GM12878 (cell line): ENCODE data around the gene PREX1. TPM values are rescaled to one million over a fixed set of nuclear protein-coding genes. Genes with fewer than 3 reads are reported as not detected.

Experiments
- ATAC-seq: fragments of 200-7000 bp; cut with Tn5 transposase; 3 replicates; pipeline ENCODE4 v1.9.1; 2020; ENCODE audit warnings: mild to moderate bottlenecking, moderate library complexity
- BruUV-seq: library from RNA; stranded (reverse); fragments of 400-500 nt; replicated peaks from 2 replicates; lab custom pipeline; 2021; lab: Mats Ljungman, UMichigan
- CTCF ChIA-PET: fragments of 300-600 bp; sonication (Branson Sonifier 250); formaldehyde crosslinking; extraction: SDS; loops from one replicate; lab custom pipeline; 2021; ENCODE audit warnings: inconsistent platforms; lab: Yijun Ruan, JAX
- POLR2A ChIA-PET: fragments of 350-600 bp; formaldehyde crosslinking; extraction: SDS; loops from one replicate; lab custom pipeline; 2021; ENCODE audit warnings: inconsistent platforms; lab: Charles Lee
- RAD21 ChIA-PET: fragments of 300-600 bp; sonication (Branson Sonifier 250); formaldehyde crosslinking; loops from one replicate; lab custom pipeline; 2023; ENCODE audit warnings: antibody characterized with exemption; ENCODE audit not compliant: unreplicated experiment; lab: Charles Lee
- SMC1A ChIA-PET: fragments of 300-600 bp; sonication (Branson Sonifier 250); formaldehyde crosslinking; loops from one replicate; lab custom pipeline; 2023; ENCODE audit not compliant: unreplicated experiment, uncharacterized antibody; lab: Charles Lee
- DNase-seq: peaks from one replicate; pipeline ENCODE4 v3.0.0-alpha.2; 2011; ENCODE audit warnings: low read depth, low spot score
- FAIRE-seq: peaks from 3 replicates; lab custom pipeline; 2011; peaks lifted over from hg19 to GRCh38; lab: Jason Lieb, UNC
- H2AFZ ChIP-seq: 2 replicates; pipeline ENCODE4 v1.6.0; 2011; ENCODE audit warnings: low read depth, low read length, control low read depth; ENCODE audit not compliant: control insufficient read depth
- H3K27ac ChIP-seq: 2 replicates; pipeline ENCODE4 v1.5.1; 2011; ENCODE audit warnings: control low read depth; ENCODE audit not compliant: control insufficient read depth, insufficient read depth
- H3K27me3 ChIP-seq, 2 experiments: replicated peaks in 1 of 2; 2 replicates each; pipeline versions ENCODE4 v1.6.0 to v1.6.1; 2011; ENCODE audit warnings: low read length in 1 of 2; ENCODE audit not compliant: control insufficient read depth in 2 of 2, insufficient read depth in 2 of 2
- H3K36me3 ChIP-seq, 2 experiments: 2 replicates each; pipeline ENCODE4 v1.5.1; 2011; ENCODE audit warnings: low read length in 1 of 2; ENCODE audit not compliant: control insufficient read depth in 2 of 2, insufficient read depth in 2 of 2
- H3K4me1 ChIP-seq: 2 replicates; pipeline ENCODE4 v1.6.1; 2011; ENCODE audit warnings: mild to moderate bottlenecking, low read length, moderate library complexity, mixed read lengths; ENCODE audit not compliant: control insufficient read depth, insufficient read depth
- H3K4me2 ChIP-seq: 2 replicates; pipeline ENCODE4 v1.6.0; 2011; ENCODE audit warnings: control low read depth; ENCODE audit not compliant: control insufficient read depth, insufficient read depth
- H3K4me3 ChIP-seq: fragments of 200-600 bp; sonication (generic); 2 replicates; pipeline ENCODE4 v1.5.1; 2016
- H3K79me2 ChIP-seq: 2 replicates; pipeline ENCODE4 v1.6.0; 2011; ENCODE audit warnings: low read length; ENCODE audit not compliant: control insufficient read depth, insufficient read depth
- H3K9ac ChIP-seq: 2 replicates; pipeline ENCODE4 v1.8.0; 2011; ENCODE audit warnings: low read length, control low read depth, mixed read lengths; ENCODE audit not compliant: control insufficient read depth, insufficient read depth
- H3K9me3 ChIP-seq: replicated peaks from 3 replicates; pipeline ENCODE4 v1.5.1; 2011; ENCODE audit warnings: mild to moderate bottlenecking, low read length; ENCODE audit not compliant: control insufficient read depth, insufficient read depth
- H4K20me1 ChIP-seq: 2 replicates; pipeline ENCODE4 v1.6.0; 2011; ENCODE audit not compliant: control insufficient read depth, insufficient read depth
- HSF1 ChIP-seq: fragments of 150-350 bp; IDR thresholded peaks from 2 replicates; pipeline ENCODE4 v1.6.1; 2014; ENCODE audit warnings: mild to moderate bottlenecking, low read depth, low read length
- NFXL1 ChIP-seq: fragments of 450-650 bp; IDR thresholded peaks from 2 replicates; pipeline ENCODE4 v1.6.1; 2017; ENCODE audit warnings: antibody characterized with exemption, mild to moderate bottlenecking, borderline replicate concordance
- REST ChIP-seq: IDR thresholded peaks from 2 replicates; pipeline ENCODE4 v1.6.1; 2012; ENCODE audit warnings: mild to moderate bottlenecking, low read depth, low read length
- RFX5 ChIP-seq: IDR thresholded peaks from 2 replicates; pipeline ENCODE4 v1.6.1; 2011; ENCODE audit warnings: low read depth, low read length, improper control_type of control experiment
- ZBED1 ChIP-seq: IDR thresholded peaks from 2 replicates; pipeline ENCODE4 v1.6.1; 2016; ENCODE audit warnings: borderline replicate concordance
- ZNF24 ChIP-seq: fragments of 450-650 bp; IDR thresholded peaks from 2 replicates; pipeline ENCODE4 v1.6.1; 2017; ENCODE audit warnings: antibody characterized with exemption, mild to moderate bottlenecking
- ZSCAN29 ChIP-seq: fragments of 450-650 bp; IDR thresholded peaks from 2 replicates; pipeline ENCODE4 v1.6.1; 2017; ENCODE audit warnings: mild to moderate bottlenecking, moderate library complexity
- WGBS: methylation state at CpG from one replicate; pipeline ENCODE4 v1.1.6; 2016; ENCODE audit warnings: low lambda C conversion rate; ENCODE audit not compliant: insufficient replicate concordance, insufficient coverage; ENCODE audit errors: missing lambda C conversion rate; 5-methylcytosine and 5-hydroxymethylcytosine counted together
- in situ Hi-C: fragments of 300-500 bp; cut with MboI; formaldehyde crosslinking; loops from 9 replicates; pipeline ENCODE4 v1.14.3; 2018; ENCODE audit warnings: mixed read lengths
- intact Hi-C: fragments of 100-400 bp; cut with micrococcal nuclease; formaldehyde crosslinking; loops from one replicate; pipeline ENCODE4 v1.14.2; 2022; ENCODE audit not compliant: unreplicated experiment
- polyA plus RNA-seq, 11 experiments: library from polyadenylated mRNA; depleted of rRNA in 4 of 11; unstranded in 6 of 11; stranded (reverse) in 5 of 11; fragments of >200 nt; fragmentation: Nextera tagmentation in 4 of 11; fragmentation: Illumina TruSeq in 1 of 11; extraction: Ambion mirVana in 4 of 11; extraction: Trizol in 1 of 11; gene quantifications; 1 replicate in 1 of 11; 2 replicates in 10 of 11; pipeline versions ENCODE4 v1.2.1 to v1.2.3, GENCODE V29; 2011 to 2016; ENCODE audit warnings: inconsistent platforms in 2 of 11, missing spikeins in 2 of 11, low read depth in 1 of 11
- total RNA-seq, 4 experiments: library from RNA; depleted of rRNA in 3 of 4; stranded (reverse); fragments of >200 nt in 3 of 4; fragmentation: Illumina TruSeq in 1 of 4; extraction: Trizol in 1 of 4; gene quantifications; 2 replicates each; pipeline versions ENCODE4 v1.2.1 to v1.2.3, GENCODE V29; 2013 to 2021
- TF ChIP-seq, protein P1 (sequence below): IDR thresholded peaks from 2 replicates; pipeline ENCODE4 v1.6.1; 2012; ENCODE audit warnings: low read depth, low read length, improper control_type of control experiment
- TF ChIP-seq, protein P2 (sequence below): fragments of 450-650 bp; IDR thresholded peaks from 2 replicates; pipeline ENCODE4 v1.6.1; 2016; ENCODE audit warnings: mild to moderate bottlenecking

Gene PREX1
- total and polyA plus RNA-seq, 10 of the 15 experiments (the other 5 are each of a cell fraction or from before 2014, with no cell fraction given): 2.6 to 114 (median 38.9) TPM

DNA sequence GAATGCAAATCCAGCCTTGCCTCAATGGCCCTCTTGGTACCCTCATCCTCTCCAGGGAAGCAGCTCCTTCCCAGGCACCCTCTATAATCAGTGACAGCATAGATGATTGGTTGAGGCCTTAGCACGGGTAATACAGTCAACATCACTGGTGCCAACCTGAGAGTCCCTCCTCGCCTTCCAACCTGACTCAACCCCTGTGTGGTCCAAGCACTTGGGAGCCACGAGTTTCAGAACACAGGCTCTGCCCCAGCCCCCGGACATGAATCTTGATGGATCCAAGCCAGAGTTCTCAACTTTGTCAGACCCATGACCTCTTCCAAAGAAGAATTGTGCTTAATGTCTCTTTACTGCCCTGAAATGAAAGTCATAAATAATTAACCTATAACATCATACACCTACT is 213.9 kb downstream of the PREX1 start:
- Histone ChIP-seq H3K79me2 (no peaks in the 10 kb centered on the region), H3K4me1 (peaks cover 15% of the 10 kb centered on the region), H2AFZ (no peak overlapping the region), H4K20me1 (no peaks in the 10 kb centered on the region), H3K9me3 (no peaks in the 10 kb centered on the region), H3K27me3 (no peaks in the 10 kb centered on the region), H3K27ac (no peak overlapping the region), H3K9ac (no peak overlapping the region), H3K36me3 (no peaks in the 10 kb centered on the region; a peak in 1 of 4 replicates), H3K4me3 (no peak overlapping the region), H3K4me2 (no peak overlapping the region)
- CTCF ChIA-PET: no interaction called here
- ATAC-seq (no peak), FAIRE-seq (no peak), DNase-seq (no peak)
- no TSS peak for BruUV-seq
- 18% methylated on average over 4 of the region's 4 CpGs for WGBS
- in situ Hi-C loops: no loop called here
- intact Hi-C loops: no loop called here
- SMC1A ChIA-PET: interaction anchor here (0.6 kb wide), 1 partner anchor 385 kb away, joined by 3 read pairs; no protein-coding TSS in a partner anchor
- POLR2A ChIA-PET: interaction anchor here (0.6 kb wide), 1 partner anchor 54 kb away, joined by 4 read pairs; no protein-coding TSS in a partner anchor
- TF ChIP-seq RFX5 (no peak), REST (no peak), ZBED1 (no peak), ZNF24 (no peak), NFXL1 (no peak), ZSCAN29 (no peak), HSF1 (no peak)
- TF ChIP-seq, protein P1, sequence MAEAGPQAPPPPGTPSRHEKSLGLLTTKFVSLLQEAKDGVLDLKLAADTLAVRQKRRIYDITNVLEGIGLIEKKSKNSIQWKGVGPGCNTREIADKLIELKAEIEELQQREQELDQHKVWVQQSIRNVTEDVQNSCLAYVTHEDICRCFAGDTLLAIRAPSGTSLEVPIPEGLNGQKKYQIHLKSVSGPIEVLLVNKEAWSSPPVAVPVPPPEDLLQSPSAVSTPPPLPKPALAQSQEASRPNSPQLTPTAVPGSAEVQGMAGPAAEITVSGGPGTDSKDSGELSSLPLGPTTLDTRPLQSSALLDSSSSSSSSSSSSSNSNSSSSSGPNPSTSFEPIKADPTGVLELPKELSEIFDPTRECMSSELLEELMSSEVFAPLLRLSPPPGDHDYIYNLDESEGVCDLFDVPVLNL: no peak
- TF ChIP-seq, protein P2, sequence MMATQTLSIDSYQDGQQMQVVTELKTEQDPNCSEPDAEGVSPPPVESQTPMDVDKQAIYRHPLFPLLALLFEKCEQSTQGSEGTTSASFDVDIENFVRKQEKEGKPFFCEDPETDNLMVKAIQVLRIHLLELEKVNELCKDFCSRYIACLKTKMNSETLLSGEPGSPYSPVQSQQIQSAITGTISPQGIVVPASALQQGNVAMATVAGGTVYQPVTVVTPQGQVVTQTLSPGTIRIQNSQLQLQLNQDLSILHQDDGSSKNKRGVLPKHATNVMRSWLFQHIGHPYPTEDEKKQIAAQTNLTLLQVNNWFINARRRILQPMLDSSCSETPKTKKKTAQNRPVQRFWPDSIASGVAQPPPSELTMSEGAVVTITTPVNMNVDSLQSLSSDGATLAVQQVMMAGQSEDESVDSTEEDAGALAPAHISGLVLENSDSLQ: no peak
- RAD21 ChIA-PET: no interaction called here
